Astrocyte (in vitro differentiated cells and primary cell): ENCODE data around the gene GGT1. TPM values are rescaled to one million over a fixed set of nuclear protein-coding genes. Genes with fewer than 3 reads are reported as not detected.
A peak's percentile ranks its signal among the peaks of the same experiment; 100 is the strongest.

Source experiments
- DNase-seq: peaks from one replicate; pipeline ENCODE4 v3.0.0-alpha.2; 2010; ENCODE audit warnings: low read depth
- FAIRE-seq: peaks from 2 replicates; lab custom pipeline; 2011; peaks lifted over from hg19 to GRCh38; lab: Jason Lieb, UNC
- H2AFZ ChIP-seq: 2 replicates; pipeline ENCODE4 v1.6.0; 2012; ENCODE audit warnings: low read depth, low read length, inconsistent platforms
- H3K27ac ChIP-seq: 2 replicates; pipeline ENCODE4 v1.5.1; 2011; ENCODE audit warnings: low read depth, low read length, inconsistent platforms
- H3K27me3 ChIP-seq: 2 replicates; pipeline ENCODE4 v1.6.0; 2011; ENCODE audit warnings: low read length, inconsistent platforms; ENCODE audit not compliant: insufficient read depth
- H3K36me3 ChIP-seq: 2 replicates; pipeline ENCODE4 v1.5.1; 2011; ENCODE audit warnings: low read length, inconsistent platforms; ENCODE audit not compliant: insufficient read depth
- H3K4me1 ChIP-seq: 2 replicates; pipeline ENCODE4 v1.5.1; 2011; ENCODE audit warnings: low read length, inconsistent platforms; ENCODE audit not compliant: insufficient read depth
- H3K4me2 ChIP-seq: 2 replicates; pipeline ENCODE4 v1.6.0; 2012; ENCODE audit warnings: low read length, inconsistent platforms
- H3K4me3 ChIP-seq: 2 replicates; pipeline ENCODE4 v1.5.1; 2011; ENCODE audit warnings: low read depth, mild to moderate bottlenecking, low read length, inconsistent platforms; ENCODE audit not compliant: insufficient read depth
- H3K79me2 ChIP-seq: 2 replicates; pipeline ENCODE4 v1.6.0; 2012; ENCODE audit warnings: mild to moderate bottlenecking, low read length, inconsistent platforms; ENCODE audit not compliant: insufficient read depth
- H3K9ac ChIP-seq: 2 replicates; pipeline ENCODE4 v1.6.0; 2012; ENCODE audit warnings: mild to moderate bottlenecking, low read length, inconsistent platforms
- H3K9me3 ChIP-seq: 2 replicates; pipeline ENCODE4 v1.5.1; 2012; ENCODE audit warnings: low read depth, mild to moderate bottlenecking, low read length, inconsistent platforms; ENCODE audit not compliant: insufficient read depth
- H4K20me1 ChIP-seq: 2 replicates; pipeline ENCODE4 v1.6.0; 2012; ENCODE audit warnings: low read length, inconsistent platforms; ENCODE audit not compliant: insufficient read depth
- H3K27ac Mint-ChIP-seq: one replicate; pipeline ENCODE4 v1.8.0; 2021; ENCODE audit warnings: mild to moderate bottlenecking, mixed read lengths; ENCODE audit not compliant: unreplicated experiment
- H3K27me3 Mint-ChIP-seq: one replicate; pipeline ENCODE4 v1.8.0; 2021; ENCODE audit warnings: low read depth, mixed read lengths; ENCODE audit not compliant: unreplicated experiment
- H3K36me3 Mint-ChIP-seq: one replicate; pipeline ENCODE4 v1.8.0; 2021; ENCODE audit warnings: low read depth, mixed read lengths; ENCODE audit not compliant: unreplicated experiment
- H3K4me1 Mint-ChIP-seq: one replicate; pipeline ENCODE4 v1.8.0; 2021; ENCODE audit warnings: low read depth, mixed read lengths; ENCODE audit not compliant: unreplicated experiment
- H3K4me3 Mint-ChIP-seq: one replicate; pipeline ENCODE4 v1.8.0; 2021; ENCODE audit warnings: mild to moderate bottlenecking, moderate library complexity, mixed read lengths; ENCODE audit not compliant: unreplicated experiment
- H3K9me3 Mint-ChIP-seq: one replicate; pipeline ENCODE4 v1.8.0; 2021; ENCODE audit warnings: mild to moderate bottlenecking, mixed read lengths; ENCODE audit not compliant: unreplicated experiment
- EZH2 ChIP-seq: IDR thresholded peaks from 2 replicates; pipeline ENCODE4 v1.6.1; 2012; ENCODE audit warnings: mild to moderate bottlenecking, low read length, inconsistent platforms; ENCODE audit not compliant: insufficient read depth
- total RNA-seq: library from RNA; stranded (reverse); gene quantifications from 2 replicates; pipeline ENCODE4 v1.2.1, GENCODE V29; 2021
- TF ChIP-seq, protein P1 (sequence below): IDR thresholded peaks from 2 replicates; pipeline ENCODE4 v1.5.1; 2011; ENCODE audit warnings: low read depth, mild to moderate bottlenecking, inconsistent platforms, low read length, moderate library complexity; ENCODE audit not compliant: insufficient read depth

Gene GGT1
- total RNA-seq, 1 donor from 2014 or later: 2.9 TPM

DNA sequence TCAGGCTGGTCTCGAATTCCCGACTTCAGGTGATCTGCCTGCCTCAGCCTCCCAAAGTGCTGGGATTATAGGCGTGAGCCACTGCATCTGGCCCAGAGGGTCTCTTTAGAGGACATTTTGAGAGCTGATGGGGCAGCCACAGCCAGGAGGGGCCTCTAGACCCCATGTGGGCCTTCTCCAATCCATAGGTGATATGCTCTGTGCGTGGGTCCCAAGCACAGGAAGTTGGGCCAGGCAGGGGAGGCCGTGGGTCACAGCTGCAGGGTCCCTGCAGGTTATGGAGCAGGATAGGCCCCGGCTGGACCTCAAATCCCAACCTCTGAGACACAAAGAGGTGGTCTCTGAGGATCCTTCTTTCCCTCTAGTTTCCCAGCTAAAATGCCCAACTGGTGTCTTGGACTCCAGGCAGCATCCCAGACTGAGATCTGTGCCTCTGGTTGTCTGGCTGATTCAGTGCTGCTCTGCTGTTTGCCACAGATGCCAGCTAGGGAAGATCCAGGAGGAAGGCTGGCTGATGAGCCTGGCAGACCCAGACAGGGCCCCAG, 11.6 kb upstream of the GGT1 start:
- no peak for FAIRE-seq

DNA sequence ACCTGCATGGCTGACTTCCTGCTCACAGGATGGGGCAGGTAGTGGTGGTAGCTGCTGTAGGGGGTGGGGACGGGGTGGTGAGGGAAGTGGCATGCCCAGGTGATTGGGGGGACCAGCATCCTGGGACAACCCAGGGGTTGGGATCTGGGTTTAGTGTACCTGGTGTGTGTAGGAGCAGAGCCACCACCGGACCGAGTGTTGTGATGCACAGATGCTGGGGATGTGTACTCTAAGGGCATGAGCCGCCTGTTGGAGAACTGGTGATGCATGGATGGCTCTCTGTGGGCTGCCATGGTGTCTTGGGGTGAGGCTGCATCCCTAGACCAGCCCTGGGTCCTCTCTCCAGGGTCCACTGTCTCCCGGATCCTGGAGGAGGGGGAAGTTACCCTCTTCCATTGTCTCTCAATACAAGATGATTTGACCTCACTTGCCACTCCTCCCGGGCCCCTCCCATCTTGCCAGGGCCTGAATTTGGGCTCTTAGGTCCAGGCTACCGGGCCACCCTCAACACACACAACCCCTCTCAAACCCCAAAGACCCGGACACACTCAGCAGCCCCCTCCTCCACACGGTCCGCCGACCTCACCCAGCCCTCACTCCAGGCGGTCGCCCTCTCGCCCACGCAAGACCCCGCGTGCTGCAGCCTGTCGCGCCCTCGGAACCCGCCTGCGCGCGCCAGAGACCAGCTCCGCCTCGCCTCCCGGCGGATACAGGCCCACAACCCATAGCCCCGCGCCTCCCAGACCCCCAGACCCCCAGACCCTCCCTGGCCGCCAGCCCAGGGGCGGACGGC, 10.7 kb upstream of the GGT1 start:
- Histone ChIP-seq H4K20me1 (no peaks in the 10 kb centered on the region), H2AFZ (peak overlapping the region; percentile 77), H3K36me3 (no peaks in the 10 kb centered on the region), H3K4me1 (peaks cover 14% of the 10 kb centered on the region), H3K9me3 (no peaks in the 10 kb centered on the region), H3K27ac (no peak overlapping the region), H3K27me3 (no peaks in the 10 kb centered on the region), H3K4me2 (peak overlapping the region; percentile 94), H3K4me3 (peak overlapping the region; percentile 53), H3K79me2 (no peaks in the 10 kb centered on the region), H3K9ac (peak overlapping the region; percentile 75)
- Mint-ChIP-seq H3K4me3 (peak overlapping the region; percentile 96), H3K9me3 (no peaks in the 10 kb centered on the region), H3K36me3 (peaks cover 1% of the 10 kb centered on the region), H3K4me1 (peaks cover 4% of the 10 kb centered on the region), H3K27ac (peak overlapping the region; percentile 91), H3K27me3 (no peaks in the 10 kb centered on the region)
- DNase-seq (peak; percentile 6), FAIRE-seq (no peak)
- no peak for TF ChIP-seq EZH2
- TF ChIP-seq, protein P1, sequence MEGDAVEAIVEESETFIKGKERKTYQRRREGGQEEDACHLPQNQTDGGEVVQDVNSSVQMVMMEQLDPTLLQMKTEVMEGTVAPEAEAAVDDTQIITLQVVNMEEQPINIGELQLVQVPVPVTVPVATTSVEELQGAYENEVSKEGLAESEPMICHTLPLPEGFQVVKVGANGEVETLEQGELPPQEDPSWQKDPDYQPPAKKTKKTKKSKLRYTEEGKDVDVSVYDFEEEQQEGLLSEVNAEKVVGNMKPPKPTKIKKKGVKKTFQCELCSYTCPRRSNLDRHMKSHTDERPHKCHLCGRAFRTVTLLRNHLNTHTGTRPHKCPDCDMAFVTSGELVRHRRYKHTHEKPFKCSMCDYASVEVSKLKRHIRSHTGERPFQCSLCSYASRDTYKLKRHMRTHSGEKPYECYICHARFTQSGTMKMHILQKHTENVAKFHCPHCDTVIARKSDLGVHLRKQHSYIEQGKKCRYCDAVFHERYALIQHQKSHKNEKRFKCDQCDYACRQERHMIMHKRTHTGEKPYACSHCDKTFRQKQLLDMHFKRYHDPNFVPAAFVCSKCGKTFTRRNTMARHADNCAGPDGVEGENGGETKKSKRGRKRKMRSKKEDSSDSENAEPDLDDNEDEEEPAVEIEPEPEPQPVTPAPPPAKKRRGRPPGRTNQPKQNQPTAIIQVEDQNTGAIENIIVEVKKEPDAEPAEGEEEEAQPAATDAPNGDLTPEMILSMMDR: no peak

More for the DNA sequence above, 11.6 kb upstream of the GGT1 start:
- no peaks in the 10 kb centered on the region for H3K36me3 ChIP-seq
- H3K9me3 ChIP-seq: no peaks in the 10 kb centered on the region
- H3K27me3 ChIP-seq: no peaks in the 10 kb centered on the region
- no peak for DNase-seq
- H3K4me1 Mint-ChIP-seq: peaks cover 4% of the 10 kb centered on the region
- peaks cover 1% of the 10 kb centered on the region for H3K36me3 Mint-ChIP-seq
- H2AFZ ChIP-seq: no peak overlapping the region
- H3K79me2 ChIP-seq: no peaks in the 10 kb centered on the region
- H4K20me1 ChIP-seq: no peaks in the 10 kb centered on the region
- H3K4me2 ChIP-seq: no peak overlapping the region
- TF ChIP-seq EZH2: no peak
- TF ChIP-seq, protein P1: no peak
- no peaks in the 10 kb centered on the region for H3K9me3 Mint-ChIP-seq
- H3K9ac ChIP-seq: no peak overlapping the region
- H3K27ac Mint-ChIP-seq: no peak overlapping the region
- H3K4me1 ChIP-seq: peaks cover 14% of the 10 kb centered on the region
- H3K27me3 Mint-ChIP-seq: no peaks in the 10 kb centered on the region
- no peak overlapping the region for H3K4me3 ChIP-seq
- H3K27ac ChIP-seq: no peak overlapping the region
- H3K4me3 Mint-ChIP-seq: peak overlapping the region; percentile 40
